Left renal pelvis (tissue), 4 donors: ENCODE data around the gene CACNB2. TPM values are rescaled to one million over a fixed set of nuclear protein-coding genes. Genes with fewer than 3 reads are reported as not detected.

Experiments
- DNase-seq, 4 donors: peaks; one replicate each; pipeline ENCODE4 v3.0.0-alpha.2; 2013; ENCODE audit warnings: low read depth in 4 of 4, low spot score in 3 of 4
- polyA plus RNA-seq, 4 donors: library from polyadenylated mRNA; unstranded; fragments of 120-200 nt; gene quantifications; one replicate each; pipeline ENCODE4 v1.2.1, GENCODE V29; 2013; ENCODE audit not compliant: insufficient read length in 4 of 4

Gene CACNB2
- polyA plus RNA-seq, 4 donors, result 2.6 to 6.0 (median 3.2) TPM

DNA sequence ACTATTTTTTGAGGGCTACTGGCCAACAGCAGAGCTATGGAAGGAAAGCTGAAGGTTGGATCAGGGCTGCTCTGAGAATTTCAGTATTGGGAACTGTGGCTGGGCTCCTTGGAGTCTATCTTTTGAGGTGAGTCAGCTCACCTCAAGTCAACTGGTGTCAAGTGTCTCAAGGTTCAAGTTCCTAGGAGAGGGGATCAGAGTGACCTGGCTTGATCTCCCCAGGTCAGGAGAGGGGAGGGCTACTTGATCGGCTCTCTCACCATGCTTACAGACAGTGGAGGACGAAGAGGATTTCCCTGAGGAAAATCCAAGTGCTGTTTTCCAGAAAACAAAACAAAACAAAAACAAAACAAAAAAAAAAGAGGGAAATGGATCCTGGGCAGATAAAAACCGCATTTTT is 132.8 kb downstream of the CACNB2 start:
- DNase-seq, result no peak

GRCh38 chr10:18278181-18278580 is 138.0 kb downstream of the CACNB2 start:
- DNase-seq, result no peak

- no peak for DNase-seq
Measured at GRCh38 chr10:18279173-18279572, 138.9 kb downstream of the CACNB2 start.

GRCh38 chr10:18282094-18282493 is 141.9 kb downstream of the CACNB2 start:
- no peak for DNase-seq

- no peak for DNase-seq
Measured at GRCh38 chr10:18290651-18291313, 150.6 kb downstream of the CACNB2 start.

DNA sequence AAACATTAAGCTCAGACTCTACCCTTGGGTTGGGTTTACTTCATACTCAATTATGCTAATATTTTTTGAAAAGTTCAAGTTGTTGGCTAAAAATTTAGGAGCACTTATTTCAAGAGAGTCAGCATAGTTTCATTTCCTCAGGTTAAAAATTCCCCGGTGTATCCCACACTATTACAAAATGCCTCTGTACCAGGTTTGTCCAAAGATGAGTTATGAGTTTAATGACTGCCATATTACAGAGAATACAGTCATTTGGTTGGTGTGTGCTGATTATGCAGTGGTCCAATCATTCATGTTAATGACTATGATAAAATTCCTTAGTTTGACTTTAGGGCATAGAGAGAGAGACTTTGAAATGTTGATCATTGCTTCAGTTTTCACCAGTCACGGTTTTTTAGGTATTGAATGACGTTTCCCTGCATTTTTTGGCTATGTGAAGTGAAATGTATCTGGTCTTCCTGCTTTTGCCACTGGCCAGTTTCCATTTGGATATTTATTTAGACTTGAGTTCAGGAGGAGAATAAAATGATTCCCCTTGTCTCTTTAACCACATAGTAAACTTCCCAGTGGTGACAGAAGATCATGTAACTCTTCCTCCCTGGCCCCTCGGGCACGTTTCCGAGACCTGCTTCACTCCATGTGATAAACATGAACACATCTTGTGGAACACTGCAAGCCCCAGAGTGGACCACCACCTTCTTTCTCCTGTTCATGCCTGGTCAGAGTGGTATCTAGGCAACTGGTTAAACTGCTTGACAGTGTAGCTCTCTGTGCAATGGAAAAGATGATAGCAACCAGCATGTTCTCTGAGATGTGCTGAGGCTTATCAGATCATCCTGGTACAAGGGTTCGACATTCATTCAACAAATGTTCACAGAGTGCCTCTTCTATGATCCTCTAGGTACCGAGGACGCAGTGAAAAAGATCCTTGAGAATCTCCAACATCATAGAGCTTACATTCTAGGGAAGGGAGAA is 153.6 kb downstream of the CACNB2 start:
- no peak for DNase-seq

DNA sequence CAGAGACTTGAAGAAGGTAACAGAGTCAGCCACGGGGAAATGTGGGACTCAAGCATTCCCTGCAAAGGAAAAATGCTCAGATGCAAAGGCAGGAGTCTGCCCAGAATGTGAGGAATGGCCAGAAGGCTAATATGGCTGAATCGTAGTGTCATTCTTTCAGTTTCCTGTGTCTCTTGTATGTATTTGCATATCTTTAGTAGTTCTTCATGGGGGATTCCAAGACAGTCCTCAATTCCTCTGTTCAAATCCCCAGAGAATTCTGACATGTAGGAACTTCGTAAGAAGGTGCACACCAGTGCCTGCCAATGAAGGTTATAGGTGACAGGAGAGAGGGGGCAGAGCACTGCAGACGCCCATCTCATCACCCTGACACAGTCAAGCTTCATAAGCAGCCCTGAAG is 154.4 kb downstream of the CACNB2 start:
- DNase-seq, result no peak

GRCh38 chr10:18297659-18298058 is 157.4 kb downstream of the CACNB2 start:
- DNase-seq, result no peak

DNA sequence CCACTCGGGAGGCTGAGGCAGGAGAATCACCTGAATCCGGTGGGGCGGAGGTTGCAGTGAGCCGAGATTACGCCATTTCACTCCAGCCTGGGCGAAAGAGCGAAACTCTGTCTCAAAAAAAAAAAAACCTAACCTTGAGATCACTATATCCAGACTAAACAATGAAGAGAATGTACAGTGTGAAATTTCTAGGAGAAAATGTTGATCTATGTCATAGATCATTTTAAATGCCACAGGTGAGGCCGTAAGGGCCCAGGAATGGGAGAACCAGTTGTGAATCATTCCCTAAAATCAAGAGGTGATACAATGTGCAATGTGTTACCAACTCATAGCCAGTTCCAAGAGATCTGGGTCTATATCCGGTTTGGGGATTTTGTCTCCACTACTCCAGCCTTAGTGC is 158.0 kb downstream of the CACNB2 start:
- DNase-seq, result no peak

DNA sequence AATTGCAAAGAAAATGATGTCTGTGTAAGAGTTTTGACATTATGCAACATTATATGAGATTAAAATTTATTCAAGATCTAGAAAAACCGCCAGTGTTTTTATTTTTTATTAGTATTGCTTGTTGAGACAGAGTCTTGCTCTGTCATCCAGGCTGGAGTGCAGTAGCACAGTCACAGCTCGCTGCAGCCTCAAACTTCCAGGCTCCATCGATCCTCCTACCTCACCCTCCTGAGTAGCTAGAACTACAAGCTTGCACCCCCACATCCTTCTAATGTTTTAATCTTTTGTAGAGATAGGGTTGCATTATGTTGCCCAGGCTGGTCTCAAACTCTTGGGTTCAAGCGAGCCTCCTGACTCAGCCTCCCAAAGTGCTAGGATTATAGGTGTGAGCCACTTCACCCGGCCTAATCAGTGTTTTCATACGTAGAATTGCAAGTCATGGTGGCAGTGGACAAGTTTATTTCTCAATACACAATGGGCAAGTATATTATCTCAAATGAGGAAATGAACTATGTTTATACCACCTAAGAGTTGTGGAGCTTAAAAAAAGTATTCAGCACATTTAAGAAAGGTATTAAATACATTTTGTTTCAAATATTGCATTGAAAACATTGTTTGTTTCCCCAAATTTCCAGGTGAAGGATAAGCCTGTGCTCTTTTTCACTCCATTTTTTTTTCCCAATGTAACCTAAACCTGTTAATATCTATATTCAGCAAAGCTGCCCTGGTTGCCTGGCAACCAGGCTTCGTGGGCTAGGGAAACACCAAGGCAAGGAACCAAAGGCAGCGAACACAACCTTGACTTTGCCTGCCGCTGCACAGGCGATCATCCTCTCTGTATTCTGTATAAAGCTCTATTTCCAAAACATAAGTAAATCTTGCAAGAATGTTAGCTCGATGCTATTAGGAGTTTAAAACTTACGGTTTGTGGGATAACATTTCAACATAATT is 163.9 kb downstream of the CACNB2 start:
- DNase-seq, result no peak

DNA sequence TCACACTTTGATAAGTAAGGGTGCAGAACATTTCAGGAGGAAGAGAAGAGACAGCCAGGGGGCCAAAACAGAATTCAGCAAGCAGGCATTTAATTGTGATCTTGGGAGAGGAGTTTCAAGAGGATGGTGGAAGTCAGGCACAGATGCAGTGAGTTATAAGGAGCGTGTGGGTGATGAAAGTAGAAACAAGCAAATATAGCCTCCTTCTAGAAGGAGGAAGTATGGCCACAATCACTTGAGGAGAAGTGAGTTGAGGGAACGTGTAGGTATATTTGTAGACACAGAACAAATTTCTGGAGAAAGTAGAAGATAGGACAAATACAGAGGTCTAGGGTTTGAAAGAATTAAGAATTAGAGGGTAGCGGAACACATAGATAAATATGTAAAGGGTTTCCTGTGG is 165.8 kb downstream of the CACNB2 start:
- DNase-seq, result no peak

GRCh38 chr10:18308600-18308999 is 168.4 kb downstream of the CACNB2 start:
- no peak for DNase-seq

- DNase-seq, result no peak
Measured at GRCh38 chr10:18310761-18311160, 170.5 kb downstream of the CACNB2 start.

GRCh38 chr10:18312374-18313139 is 172.3 kb downstream of the CACNB2 start:
- DNase-seq, result peak in 3 of 4 donors; percentile 25 to 45 (median 44)

GRCh38 chr10:18313140-18313530 is 172.9 kb downstream of the CACNB2 start:
- no peak for DNase-seq

DNA sequence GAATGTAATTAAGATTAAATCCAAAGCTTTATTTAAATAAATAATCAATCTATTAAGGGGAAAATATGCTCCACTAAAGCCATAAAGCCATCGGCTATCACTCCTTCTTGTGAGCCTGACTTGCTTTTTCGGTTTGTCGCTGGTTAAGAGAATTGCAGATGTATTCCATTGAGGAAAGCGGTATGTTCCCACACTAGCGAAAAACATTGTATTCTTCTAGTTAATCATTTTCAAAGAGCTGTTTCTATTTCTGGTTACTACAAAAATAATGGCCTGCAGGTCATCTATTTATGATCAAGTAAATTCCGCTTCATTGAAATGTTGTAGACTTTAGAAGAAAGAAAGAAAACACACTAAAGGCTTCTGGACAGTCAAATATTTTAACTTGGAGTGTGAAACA is 173.4 kb downstream of the CACNB2 start:
- DNase-seq, result no peak

GRCh38 chr10:18319628-18320027 is 179.4 kb downstream of the CACNB2 start:
- DNase-seq, result no peak

DNA sequence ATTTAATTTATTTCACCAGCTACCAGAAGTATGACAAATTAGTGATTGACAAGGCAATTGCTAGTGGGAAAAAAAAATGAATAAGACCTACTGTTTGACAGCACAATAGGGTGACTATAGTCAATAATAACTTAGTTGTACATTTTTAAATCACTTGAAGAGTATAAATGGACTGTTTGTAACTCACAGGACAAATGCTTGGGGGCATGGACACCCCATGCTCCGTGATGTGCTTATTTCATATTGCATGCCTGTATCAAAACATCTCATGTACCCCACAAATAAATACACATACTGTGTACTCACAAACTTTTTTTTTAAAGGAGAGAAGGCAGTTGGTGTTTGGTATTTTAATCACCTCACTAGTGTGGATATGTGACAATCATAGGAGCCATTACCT is 181.1 kb downstream of the CACNB2 start:
- no peak for DNase-seq

DNA sequence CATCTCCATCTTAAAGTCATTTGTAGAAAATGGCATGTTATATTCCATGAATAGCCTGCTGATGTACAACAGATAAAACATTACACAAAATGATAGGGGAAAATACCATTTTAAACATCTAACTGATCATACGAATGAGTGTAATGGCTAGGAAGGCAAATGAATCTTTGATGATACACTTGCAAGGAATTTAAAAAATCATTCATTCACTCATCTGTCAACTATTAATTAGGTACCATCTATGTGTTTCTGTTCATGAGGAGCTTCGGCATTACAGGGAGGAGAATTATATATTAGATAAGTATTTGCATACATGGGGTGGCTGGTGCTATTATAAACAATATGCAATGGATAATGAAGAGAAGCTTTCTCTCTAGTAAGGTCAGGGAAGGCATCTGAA is 183.7 kb downstream of the CACNB2 start:
- no peak for DNase-seq

DNA sequence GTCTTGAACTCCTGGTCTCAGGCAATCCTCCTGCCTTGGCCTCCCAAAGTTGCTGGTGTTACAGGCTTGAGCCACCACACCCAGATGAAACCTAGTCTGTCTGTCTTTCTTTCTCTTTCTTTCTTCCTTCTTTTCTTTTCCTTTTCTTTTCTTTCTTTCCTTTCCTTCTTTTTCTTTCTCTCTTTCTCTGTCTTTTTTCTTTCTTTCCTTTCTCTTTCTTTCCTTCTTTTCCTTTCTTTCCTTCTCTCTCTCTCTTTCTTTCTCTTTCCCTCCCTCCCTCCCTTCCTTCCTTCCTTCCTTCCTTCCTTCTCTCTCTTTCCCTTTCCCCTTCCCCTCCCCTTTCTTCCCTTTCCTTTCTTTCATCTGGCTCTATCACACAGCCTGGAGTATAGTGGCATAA is 185.2 kb downstream of the CACNB2 start:
- no peak for DNase-seq
